GM18861 (cell line): ENCODE measurements around the gene BRF1.

Source experiments
- ATAC-seq: cut with Tn5 transposase; IDR thresholded peaks from one replicate; pipeline ENCODE4 v1.9.1; 2021; ENCODE audit not compliant: unreplicated experiment

BRF1 gene

GRCh38 chr14:105212541-105213300 lies 88.1 kb downstream of the BRF1 start:
- ATAC-seq: no peak

GRCh38 chr14:105211758-105212089 lies 89.1 kb downstream of the BRF1 start:
- ATAC-seq: no peak

- no peak for ATAC-seq
These were observed 89.6 kb downstream of the BRF1 start for GRCh38 chr14:105211086-105211757.

GRCh38 chr14:105210266-105211025 lies 90.4 kb downstream of the BRF1 start:
- ATAC-seq: no peak

- ATAC-seq: no peak
These were observed 91.2 kb downstream of the BRF1 start for GRCh38 chr14:105209646-105210045.

- no peak for ATAC-seq
These were observed 91.7 kb downstream of the BRF1 start for GRCh38 chr14:105209091-105209490.

- no peak for ATAC-seq
These were observed 92.1 kb downstream of the BRF1 start for GRCh38 chr14:105208738-105209075.

GRCh38 chr14:105207996-105208737 lies 92.6 kb downstream of the BRF1 start:
- no peak for ATAC-seq

- ATAC-seq: no peak
These were observed 93.3 kb downstream of the BRF1 start for GRCh38 chr14:105207460-105207901.

- no peak for ATAC-seq
These were observed 93.9 kb downstream of the BRF1 start for GRCh38 chr14:105206873-105207272.

GRCh38 chr14:105205673-105206208 lies 95.1 kb downstream of the BRF1 start:
- no peak for ATAC-seq

GRCh38 chr14:105204931-105205672 lies 95.7 kb downstream of the BRF1 start:
- ATAC-seq: no peak

GRCh38 chr14:105204206-105204930 lies 96.4 kb downstream of the BRF1 start:
- ATAC-seq: no peak

- no peak for ATAC-seq
These were observed 97.1 kb downstream of the BRF1 start for GRCh38 chr14:105203701-105204100.

- no peak for ATAC-seq
These were observed 97.7 kb downstream of the BRF1 start for GRCh38 chr14:105203057-105203531.

GRCh38 chr14:105201925-105202513 lies 98.8 kb downstream of the BRF1 start:
- ATAC-seq: no peak

GRCh38 chr14:105201156-105201924 lies 99.5 kb downstream of the BRF1 start:
- ATAC-seq: no peak

- ATAC-seq: no peak
These were observed 100.2 kb downstream of the BRF1 start for GRCh38 chr14:105200641-105201040.
